ENCODE measurements around the gene P3H2. TPM values are rescaled to one million over a fixed set of nuclear protein-coding genes. Genes with fewer than 3 reads are reported as not detected.

Gene P3H2
- total RNA-seq, 1 experiment from 2014 or later, result 0.76 TPM

- TF ChIP-seq SRF (IDR thresholded peaks at IDR 0.05; ENCODE audit: low read depth) (no peak), YY1 (IDR thresholded peaks at IDR 0.05; ENCODE audit: extremely low read depth, insufficient replicate concordance, low read depth, low read length) (no peak), SP1 (IDR thresholded peaks at IDR 0.05; ENCODE audit: low read depth) (peak; percentile 27; the same call in 1 of the 2 replicates), FOSL1 (IDR thresholded peaks at IDR 0.05; ENCODE audit: low read depth) (peak; percentile 76), EGR1 (IDR thresholded peaks at IDR 0.05; ENCODE audit: low read depth) (no peak), ZNF274 (IDR thresholded peaks at IDR 0.05; ENCODE audit: low read depth, low read length) (no peak), MAX (IDR thresholded peaks at IDR 0.05) (no peak), REST (IDR thresholded peaks at IDR 0.05; ENCODE audit: low read depth) (no peak), ZFX (IDR thresholded peaks at IDR 0.05) (no peak)
Measured at GRCh38 chr3:190012314-190012782, 108.3 kb downstream of the P3H2 start (continued).

- Histone ChIP-seq H3K27ac (ENCODE audit: low read depth, low read length) (no peak overlapping the region), H3K9ac (ENCODE audit: low read length) (no peak overlapping the region), H3K4me2 (ENCODE audit: low read length) (no peak overlapping the region), H2AFZ (ENCODE audit: low read depth, low read length, poor library complexity, severe bottlenecking) (no peak overlapping the region), H4K20me1 (ENCODE audit: insufficient read depth) (no peaks in the 10 kb centered on the region), H3K27me3 (ENCODE audit: insufficient read depth, low read length) (no peaks in the 10 kb centered on the region; the same call in 1 of the 2 replicates), H3K36me3 (ENCODE audit: control insufficient read depth in 1 of 2, insufficient read depth in 2 of 2, low read length in 2 of 2) (no peaks in the 10 kb centered on the region), H3K4me1 (ENCODE audit: control insufficient read depth in 1 of 2, insufficient read depth in 2 of 2, low read length in 2 of 2) (peaks cover 14 to 32% of the 10 kb centered on the region in 2 experiments), H3K9me2 (ENCODE audit: insufficient read depth) (0 out of 2 replicates have a peak, but pooled peaks cover 4% of the 10 kb centered on the region), H3K4me3 (replicated peaks in 1 of 2; ENCODE audit: low read depth in 1 of 2, low read length in 2 of 2) (no peak overlapping the region), H3K9me3 (ENCODE audit: control insufficient read depth in 1 of 2, insufficient read depth in 1 of 2, low read depth in 1 of 2, low read length in 2 of 2) (no peaks in the 10 kb centered on the region), H3K79me2 (ENCODE audit: insufficient read depth, low read length) (no peaks in the 10 kb centered on the region)
- ATAC-seq (no peak), DNase-seq (ENCODE audit: low read depth, low spot score) (no peak)
- ChIA-PET POLR2A (no interaction called here), RAD21 (ENCODE audit: low non-redundant PET in 1 of 2, low total read pairs in 2 of 2, uncharacterized antibody in 2 of 2, unreplicated experiment in 2 of 2) (no interaction called here), CTCF (no interaction called here)
- intact Hi-C loops (cut with micrococcal nuclease), result no loop called here
- no TSS peak for BruUV-seq (replicated peaks)
- TF ChIP-seq SIN3A (IDR thresholded peaks at IDR 0.05; ENCODE audit: low read depth) (no peak), ZNF274 (IDR thresholded peaks at IDR 0.05; ENCODE audit: low read depth, low read length) (no peak), ZBTB33 (IDR thresholded peaks at IDR 0.05; ENCODE audit: extremely low read depth, insufficient replicate concordance, low read length) (no peak), CBX3 (IDR thresholded peaks at IDR 0.05; ENCODE audit: low read depth) (no peak), TCF7L2 (IDR thresholded peaks at IDR 0.05; ENCODE audit: borderline replicate concordance, extremely low read depth, insufficient read depth, insufficient read length) (no peak), SRF (IDR thresholded peaks at IDR 0.05; ENCODE audit: low read depth) (no peak), ATF3 (IDR thresholded peaks at IDR 0.05) (no peak), REST (IDR thresholded peaks at IDR 0.05; ENCODE audit: low read depth) (no peak), YY1 (IDR thresholded peaks at IDR 0.05; ENCODE audit: extremely low read depth, insufficient replicate concordance, low read depth, low read length) (no peak), JUND (IDR thresholded peaks at IDR 0.05) (no peak)
Measured at GRCh38 chr3:190010486-190010885, 110.2 kb downstream of the P3H2 start.

Measured in HCT116 (cell line).